GM19455 (cell line): ENCODE measurements around the gene TRAM2.

Source experiments
- ATAC-seq: cut with Tn5 transposase; IDR thresholded peaks from one replicate; pipeline ENCODE4 v1.9.1; 2021; ENCODE audit not compliant: unreplicated experiment

Gene TRAM2

DNA sequence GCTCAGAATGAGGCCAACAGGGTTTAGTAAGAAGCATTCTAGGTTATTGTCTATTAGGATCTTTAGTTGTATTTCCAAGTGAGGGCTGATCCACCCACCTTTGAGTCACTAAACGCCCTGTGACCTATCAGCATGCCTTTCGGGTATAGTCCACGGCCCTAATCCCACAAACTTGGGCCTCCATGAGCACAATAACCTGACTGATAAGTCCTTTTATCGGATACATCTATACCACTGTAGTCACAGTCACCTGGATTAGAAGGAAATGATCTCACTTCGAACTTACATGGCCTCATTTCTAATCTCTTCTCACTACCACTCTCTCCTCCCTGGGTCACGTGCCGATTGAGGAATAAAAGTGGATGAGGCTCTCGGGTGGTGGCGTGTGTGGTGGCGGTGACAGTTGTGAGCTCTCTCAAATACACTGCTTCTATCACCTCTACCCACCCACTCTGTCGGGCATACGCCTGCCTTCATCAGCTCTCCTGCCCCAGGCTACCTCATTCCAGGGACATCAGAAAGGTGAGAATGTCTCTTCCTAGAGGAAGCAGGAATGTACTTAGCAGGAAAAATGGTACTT, 65.2 kb downstream of the TRAM2 start:
- no peak for ATAC-seq

DNA sequence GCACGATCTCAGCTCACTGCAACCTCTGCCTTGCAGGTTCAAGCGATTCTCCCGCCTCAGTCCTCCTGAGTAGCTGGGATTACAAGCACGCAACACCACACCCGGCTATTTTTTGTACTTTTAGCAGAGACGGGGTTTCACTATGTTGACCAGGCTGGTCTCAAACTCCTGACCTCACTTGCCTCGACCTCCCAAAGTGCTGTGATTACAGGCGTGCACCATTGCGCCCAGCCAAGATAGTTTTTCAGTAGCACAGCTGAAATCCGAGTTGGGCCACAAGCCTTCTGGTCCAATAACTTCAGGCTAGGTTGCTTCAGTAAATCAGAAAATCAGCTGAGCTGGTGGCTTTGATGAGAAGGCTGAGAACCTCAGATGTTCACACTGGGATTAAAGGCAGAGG, 65.7 kb downstream of the TRAM2 start:
- no peak for ATAC-seq

DNA sequence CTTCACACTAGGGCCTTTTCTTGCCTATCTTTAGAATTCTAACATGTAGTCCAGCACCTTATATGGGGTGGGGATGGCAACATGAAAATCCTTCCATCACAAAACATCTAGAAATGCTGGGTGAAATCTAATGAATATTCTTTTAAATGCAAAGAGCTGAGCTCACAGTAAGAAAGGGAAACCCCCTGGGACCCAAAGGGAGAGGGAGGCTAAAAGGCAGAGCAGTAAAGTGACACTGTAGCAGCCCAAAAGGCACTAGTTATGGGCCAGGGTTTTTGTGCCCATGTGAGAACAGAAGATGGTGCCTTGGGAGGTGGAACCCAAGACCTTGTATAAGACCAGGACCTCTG, 66.7 kb downstream of the TRAM2 start:
- ATAC-seq: no peak

DNA sequence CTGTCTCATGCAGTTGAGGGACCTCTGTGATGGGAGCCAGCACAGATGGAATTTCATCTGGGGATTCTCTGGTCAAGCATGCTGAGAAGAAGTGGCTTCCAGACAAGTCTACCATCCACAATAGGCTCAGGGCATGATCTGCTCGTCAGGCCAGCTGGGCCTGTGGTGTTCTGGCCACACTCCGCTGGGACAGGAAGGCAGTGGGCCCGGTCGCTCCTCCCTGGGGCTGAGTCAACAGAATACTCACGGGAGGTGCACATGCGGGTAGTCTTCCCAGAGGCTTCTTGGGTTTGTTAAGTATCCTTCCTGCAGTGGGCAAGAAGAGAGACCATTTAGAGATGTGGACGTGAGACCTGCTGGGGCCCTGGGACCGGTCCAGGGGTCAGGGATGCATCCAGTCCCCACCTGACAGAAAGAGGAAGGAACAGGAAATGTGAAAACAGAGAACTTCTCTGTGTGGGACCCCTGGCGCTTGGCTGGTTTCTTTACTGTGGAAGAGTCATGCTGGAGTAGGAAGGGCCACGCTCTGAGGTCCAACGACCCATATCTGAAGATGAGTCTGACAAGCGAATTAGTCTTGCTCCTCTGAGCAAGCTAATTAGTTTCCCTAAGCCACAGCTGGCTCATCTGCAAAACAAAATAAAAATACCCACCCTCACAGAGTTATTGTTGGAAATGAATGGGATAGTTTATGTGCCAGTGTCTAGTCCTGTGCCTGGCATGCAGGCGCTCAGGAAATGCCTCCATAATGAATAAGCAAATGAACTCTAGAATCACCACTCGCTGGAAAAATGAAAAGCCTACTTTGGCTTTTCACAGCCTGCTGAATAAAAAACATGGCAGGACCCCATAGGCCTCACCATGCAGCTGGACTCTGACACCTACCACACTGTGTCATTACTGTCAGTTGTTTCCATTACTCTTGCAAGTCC, 67.3 kb downstream of the TRAM2 start:
- no peak for ATAC-seq

DNA sequence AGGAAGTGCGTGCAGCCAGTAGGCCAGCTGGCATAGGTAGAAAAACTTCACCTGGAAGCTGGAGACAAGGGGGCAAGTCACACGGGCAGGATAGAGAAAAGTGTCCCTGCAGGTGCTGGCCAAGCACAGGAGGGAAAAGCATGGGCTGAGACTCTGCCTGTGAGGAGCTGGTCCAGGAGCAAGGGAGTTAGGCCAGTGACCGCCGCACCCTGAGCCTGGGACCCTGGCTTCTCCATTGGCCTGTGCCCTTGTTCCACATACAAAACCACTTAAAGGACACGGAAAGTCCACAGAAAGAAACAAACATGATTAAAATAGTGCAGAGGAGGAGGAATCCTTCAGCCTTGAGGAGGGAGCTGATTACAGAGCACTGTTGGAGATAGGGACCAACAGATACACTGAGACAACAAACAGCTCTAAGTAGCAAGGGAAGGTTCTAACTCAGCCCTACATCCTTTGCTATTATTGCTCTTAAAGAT, 68.6 kb downstream of the TRAM2 start:
- no peak for ATAC-seq

DNA sequence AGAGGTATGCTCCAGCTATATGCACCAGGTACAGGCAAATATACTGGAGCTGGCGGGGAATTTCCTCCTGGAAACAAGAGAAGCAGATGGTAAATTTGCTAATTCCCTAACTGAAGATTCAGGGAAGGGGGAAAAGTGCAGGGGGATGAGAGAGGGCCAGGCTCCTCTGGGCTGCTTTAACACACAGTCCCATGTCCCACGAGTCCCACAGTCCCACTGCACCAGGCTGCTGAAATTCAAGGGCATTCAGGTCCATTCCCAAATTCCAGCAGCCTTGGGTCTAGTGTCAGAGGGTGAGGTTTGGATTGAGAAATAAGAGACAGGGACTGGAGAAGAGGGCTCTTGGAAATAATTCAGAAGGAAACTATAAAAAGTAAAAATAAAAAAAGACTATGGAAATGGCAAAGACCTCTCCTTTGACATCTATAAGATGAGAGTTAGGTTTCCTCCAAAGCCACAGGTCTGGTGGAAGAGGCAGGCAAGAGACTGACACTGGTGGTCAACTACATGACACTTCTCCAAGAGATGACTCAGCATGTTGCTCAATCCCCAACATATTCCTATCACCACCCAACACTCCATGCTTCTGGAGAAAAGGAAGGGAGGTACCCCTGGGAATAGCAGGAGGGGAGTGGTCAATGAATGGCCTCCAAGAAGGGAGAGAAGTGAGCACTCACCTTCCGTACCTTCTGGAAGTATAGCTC, 69.2 kb downstream of the TRAM2 start:
- ATAC-seq: no peak

DNA sequence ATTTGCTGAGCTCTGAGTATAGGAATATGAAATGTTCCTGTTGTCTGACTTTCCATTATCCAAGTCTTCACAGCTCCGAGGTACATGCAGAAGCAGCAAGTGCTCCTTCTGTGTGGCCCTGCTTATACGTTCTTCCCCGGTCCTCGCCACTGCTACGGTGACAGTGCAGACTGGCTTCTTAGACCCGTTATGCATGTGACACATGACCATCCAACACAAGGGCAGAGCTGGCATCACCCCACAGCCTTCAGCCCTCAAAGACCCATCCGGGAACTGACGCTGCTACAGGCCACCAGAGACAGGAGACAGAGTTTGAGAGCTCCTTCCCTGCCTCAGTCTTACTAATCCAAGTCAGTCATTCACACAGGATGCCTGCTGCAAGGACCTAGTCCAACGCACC, 70.4 kb downstream of the TRAM2 start:
- ATAC-seq: no peak

DNA sequence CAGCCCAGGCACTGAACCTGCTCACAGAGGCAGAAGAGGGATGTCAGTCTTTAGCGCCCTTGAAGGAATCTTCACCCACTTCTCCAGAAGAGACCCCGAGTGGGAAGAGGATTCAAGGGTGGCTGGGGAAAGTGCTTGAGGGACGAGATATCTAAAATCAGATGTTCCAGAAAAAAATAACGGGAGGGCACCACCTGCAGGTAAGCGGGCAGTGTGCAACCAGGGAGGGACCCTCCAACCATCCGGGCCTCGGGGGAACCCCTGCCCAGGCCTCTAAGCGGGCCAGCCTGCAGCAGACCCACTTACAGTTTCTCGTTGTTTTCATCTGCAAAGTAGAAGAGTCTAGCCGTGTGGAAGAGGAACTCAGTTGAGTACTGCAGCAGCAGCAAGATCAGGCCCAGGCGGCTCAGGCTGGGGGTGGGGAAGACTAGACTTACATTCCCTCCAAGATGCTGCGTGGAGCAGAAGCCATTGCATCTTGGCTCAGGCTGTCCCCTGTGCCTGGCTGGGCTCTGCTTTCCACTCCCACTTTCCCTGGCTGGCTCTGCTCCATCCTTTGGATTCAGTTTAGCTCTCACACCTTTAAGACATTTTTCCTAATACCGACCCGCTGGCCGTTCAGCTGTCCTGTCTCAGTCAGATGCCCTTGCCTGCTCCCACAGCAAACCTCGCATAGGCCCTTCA, 71.0 kb downstream of the TRAM2 start:
- no peak for ATAC-seq

DNA sequence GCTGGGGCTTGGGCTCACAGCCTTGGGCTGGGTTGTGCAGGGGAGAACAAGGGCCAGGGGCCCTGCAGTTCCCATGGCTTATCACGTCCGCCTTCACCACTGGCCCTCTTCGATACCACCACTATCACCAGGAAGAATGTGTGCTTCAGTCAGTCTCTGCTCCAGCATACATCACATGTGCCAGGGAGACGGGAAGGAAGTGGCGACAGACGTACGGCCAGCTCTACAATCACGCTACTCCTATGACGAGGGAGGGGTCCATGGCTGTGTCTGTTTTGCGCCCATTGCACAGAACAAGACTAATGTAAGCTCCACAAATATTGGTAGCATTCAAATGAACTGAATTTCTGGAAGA, 72.1 kb downstream of the TRAM2 start:
- ATAC-seq: no peak

DNA sequence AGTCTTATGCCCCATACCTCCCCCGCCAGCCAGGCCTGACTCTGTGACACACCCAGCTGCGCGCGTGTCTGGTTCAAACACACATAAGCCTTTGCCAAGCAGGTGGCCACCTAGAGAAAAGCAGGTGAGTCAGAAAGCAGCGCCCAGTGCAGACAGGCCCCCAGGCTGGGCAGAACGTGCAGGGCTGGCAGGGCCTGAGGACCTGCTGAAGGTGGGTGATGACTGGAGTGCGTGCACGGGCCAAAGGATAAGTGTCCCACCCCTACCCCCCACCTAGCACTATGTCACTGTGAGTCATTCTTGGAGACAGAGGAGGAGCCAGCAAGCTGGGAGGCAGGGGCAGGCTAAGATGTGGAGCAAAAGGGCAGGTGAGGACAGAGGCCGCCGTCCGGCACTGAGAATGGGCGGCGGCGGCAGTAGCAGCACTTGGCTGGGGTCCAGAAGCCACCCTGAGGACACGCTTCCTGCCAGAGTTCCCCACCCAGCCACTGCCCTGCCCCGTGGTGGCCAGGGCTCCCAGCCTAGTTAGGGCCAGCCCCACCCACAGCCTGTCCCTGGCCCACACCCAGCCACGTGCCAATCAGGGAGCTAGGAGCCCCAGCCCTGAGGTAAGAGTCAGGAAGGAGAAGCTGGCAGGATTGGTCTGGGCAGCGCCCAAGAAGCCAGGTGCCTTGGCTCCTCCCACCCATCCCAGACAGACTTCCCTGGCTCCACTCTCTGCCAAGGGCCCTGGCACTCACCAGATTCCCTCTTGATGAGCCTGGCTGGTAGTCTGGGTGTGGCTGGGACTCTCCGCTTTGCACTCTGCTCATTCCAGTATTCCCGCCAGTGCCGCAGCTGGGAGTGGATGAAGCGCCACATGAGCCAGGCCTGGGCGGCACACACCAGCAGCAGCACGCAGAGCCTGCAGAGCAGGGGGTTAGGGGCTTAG, 72.7 kb downstream of the TRAM2 start:
- ATAC-seq: no peak

DNA sequence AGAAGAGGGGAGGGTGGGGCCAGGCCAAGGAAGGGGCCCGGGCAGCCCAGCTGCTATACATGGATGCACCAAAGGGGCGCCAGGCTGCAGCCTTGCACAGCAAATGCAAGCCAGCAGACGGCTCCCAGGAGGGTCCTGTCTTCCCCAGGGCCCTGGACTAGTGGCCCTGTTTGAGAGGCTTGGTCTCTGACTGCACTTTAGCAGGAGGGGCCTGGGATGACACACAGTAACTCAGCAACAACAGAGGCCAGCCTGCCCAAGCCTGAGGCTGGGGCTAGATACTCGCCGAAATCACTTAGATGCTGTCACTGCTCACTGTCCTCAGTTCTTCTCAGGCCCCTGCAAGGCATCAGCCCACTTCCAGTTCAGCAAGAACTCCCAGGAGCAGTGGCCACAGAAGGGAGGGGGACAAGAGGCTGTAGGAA, 73.5 kb downstream of the TRAM2 start:
- no peak for ATAC-seq

DNA sequence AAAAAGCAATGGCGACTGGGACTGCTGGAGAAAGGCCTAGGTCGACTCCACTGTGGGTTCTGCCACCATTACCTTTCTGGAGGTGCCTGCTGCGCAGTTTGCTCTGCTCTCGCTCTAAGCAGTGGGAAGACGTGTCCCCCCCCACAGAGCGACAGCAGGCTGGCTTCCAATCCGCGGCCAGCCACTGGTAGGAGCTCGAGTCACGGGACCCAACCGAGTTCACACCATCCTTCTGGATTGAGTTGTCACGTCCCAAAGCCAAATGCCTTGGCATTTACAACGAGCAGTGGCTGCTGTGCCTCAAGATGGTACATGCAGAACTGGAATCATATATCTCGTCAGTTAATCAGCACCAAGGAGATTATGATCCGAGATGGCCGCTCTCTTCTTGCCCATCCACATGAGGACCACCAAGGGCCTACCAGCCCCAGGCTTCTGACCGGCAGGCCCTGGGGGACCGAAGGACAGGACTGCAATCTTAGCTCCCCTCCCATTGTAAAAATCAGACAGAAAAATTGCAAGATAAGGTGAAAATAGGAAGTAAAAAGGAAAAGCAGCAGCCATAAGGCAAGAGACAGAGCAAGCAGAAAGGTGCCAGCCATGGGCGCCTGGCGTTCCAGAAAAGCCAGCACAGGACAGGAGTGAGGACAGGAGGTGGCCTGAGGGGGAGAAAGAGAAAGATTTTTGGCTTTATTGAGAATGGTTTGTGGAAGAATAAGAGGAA, 74.4 kb downstream of the TRAM2 start:
- ATAC-seq: no peak

DNA sequence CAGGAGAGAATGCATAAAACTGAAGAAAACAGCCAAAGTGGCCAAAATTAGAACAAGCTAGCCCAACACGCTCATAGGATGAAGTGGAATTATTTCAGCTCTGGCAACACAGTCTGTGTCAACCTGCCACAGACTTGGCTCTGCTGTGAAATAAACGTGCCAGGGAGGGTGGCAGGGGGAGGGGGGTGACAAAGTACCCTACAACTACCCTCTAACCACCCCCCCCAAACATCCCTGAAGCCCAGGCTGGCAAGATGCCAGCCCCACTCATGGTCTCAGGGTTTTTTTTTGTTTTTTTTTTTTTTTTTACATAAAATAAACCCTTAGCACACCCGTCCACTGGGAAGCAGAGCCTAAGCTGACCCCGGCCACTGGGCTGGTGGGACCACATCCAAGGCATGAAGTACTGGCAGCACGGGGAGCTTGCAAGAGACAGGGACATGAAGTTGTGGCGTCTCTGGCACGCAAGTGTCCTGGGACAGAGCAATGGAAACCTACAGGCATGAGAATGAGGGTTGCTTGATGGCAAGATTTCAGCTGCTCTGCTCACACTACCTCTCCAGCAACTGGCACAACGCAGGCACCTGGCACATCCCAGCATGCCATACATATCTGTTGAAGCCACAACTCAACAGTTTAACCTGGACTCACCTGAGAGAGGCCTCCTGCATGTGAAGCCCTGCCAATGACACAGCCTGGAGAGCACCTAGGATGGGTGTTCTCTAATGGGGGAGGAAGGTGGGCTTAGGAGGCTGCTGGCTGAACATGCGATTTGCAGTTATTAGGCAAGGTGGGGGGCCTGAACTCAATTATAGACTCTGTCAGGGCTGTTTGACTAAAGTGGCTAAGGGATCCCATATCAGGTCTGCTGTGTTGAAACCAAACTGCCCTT, 76.4 kb downstream of the TRAM2 start:
- ATAC-seq: no peak

DNA sequence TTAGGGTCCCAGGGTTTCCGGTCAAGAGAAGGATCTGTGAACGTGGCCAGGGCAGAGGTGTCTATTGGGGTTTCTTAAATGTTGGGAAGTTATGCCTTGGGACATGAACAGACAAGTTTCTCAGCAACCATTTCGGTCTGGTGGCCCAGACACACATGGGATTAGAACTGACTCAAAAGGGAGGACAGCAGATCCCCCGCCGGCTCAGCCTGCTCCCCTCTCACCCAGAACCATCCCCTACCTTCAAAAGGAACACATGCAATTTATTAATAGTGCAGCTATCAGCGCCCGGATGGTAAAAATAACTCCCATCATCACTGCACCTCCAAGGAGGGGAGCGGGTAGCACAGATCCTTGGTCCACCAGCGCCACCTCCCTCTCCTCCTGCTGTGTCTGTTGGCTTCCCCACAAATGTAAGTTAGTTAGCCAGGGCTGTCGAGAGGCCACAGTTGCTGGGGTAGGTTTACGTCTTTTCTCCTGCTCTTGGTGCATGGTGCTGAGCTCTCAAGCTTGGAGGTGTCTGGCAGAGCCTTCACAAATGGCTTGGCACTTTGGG, 77.1 kb downstream of the TRAM2 start:
- ATAC-seq: no peak

DNA sequence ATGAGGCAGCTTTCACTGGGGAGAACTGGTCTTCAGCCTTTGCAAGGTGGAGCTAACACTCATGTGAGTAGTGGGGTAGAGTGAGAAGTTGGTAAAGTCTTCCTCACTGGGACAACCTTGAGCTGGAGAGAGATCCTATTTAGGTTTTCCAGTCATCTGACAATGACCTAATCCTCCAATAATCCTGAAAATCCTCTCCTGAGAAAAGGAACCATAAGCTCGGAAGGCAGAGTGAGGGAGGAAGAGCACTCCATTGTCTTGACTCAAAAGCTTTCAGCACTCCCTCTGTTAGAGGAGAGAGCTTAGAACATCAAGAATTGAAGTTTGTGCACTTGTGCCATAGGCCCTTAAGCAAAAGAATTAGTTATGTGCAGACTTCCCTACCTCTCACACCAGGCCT, 77.8 kb downstream of the TRAM2 start:
- no peak for ATAC-seq

DNA sequence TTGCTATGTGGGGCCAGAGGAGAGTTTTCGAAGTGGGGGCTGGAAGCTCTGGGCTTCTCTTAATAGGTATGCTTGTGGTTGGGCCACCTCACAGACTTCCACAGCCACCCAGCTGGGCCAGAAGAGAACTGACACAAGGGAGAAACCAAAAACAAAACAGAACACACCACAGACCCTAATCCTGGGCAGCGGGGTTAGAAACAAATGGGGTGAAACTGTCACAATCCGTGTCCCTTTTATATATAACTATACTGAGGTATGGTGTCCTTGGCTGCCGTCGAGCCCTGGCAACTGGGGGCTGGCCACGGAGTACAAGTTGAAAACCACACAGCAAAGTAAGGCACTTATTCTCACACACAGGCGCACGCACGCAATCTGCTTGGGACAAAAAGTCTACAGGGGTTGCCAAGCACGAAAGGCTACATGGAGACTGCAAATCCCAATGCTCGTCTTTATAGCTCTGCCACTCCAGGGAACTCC, 78.3 kb downstream of the TRAM2 start:
- peak; percentile 55 for ATAC-seq

DNA sequence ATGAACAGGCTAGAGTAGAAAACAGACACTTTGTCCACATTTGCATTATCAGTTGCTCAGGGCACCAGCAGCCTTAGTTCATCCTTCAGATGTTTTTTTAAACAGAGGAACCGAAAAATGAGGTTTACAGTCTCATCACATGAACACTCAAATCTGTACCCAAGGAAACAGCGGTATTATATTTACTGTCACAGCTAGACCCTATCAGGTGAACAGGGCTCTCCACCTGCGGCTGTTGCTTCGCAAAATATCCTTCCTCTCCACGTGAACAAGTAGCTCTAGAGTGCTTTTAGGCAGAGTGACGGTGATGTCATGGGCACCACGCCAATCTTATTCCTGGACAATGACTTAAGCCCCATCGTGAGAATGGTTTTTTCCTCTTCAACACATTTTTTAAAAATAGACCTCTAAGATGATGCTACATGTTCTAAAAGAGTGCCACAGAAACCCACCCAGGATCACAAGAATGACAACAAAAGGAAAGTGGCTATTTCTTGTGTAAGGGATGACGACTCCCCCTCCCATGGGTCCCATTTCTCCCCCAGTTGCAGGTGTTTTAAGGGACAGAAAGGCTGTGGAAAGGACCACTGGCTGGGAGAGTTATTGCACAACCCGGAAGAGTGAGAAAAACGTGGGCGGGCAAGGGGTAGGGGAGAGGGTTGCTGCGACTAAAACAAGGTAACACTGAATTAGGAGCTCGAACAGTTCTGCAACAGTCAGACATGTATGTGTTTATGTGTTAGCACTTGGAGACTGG, 79.0 kb downstream of the TRAM2 start:
- ATAC-seq: peak; percentile 74

DNA sequence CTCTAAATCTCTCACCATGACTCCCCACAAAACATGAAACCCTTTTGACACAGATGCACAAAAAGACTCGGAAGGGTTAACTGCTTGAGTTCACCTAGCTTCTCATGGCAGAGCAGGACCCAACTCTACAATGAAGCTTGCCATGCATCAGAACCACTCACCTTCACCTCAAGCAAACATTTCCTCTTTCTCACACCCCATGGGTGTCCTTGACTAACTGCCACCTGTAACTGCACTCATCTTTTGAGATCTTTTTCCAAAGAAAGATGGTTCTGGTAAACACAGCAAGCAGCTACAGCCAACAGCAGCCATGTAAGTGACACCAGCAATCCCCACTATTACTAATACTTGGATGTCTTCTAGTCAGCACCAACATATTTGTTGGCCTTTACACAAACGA, 80.2 kb downstream of the TRAM2 start:
- ATAC-seq: no peak
